Vagina (tissue), 2 donors: ENCODE measurements around the gene TMEM191B.
"Not testable (repeated sequence)": the region's sequence is repeated elsewhere in the genome, so short reads cannot be mapped to it uniquely, and the experiment has no call there.

ENCODE experiments used
- CTCF ChIP-seq, 3 experiments: fragments of 450-650 bp in 2 of 3; fragments of 200-600 bp in 1 of 3; sonication (generic) in 1 of 3; IDR thresholded peaks; one replicate each; pipeline ENCODE4 v1.5.1; 2017 to 2019; ENCODE audit warnings: antibody characterized with exemption in 3 of 3, mild to moderate bottlenecking in 2 of 3, moderate library complexity in 2 of 3
- POLR2AphosphoS5 ChIP-seq, 2 donors: sonication (generic); formaldehyde crosslinking; IDR thresholded peaks; one replicate each; pipeline ENCODE4 v1.9.0; 2017; ENCODE audit warnings: antibody characterized with exemption in 2 of 2, mild to moderate bottlenecking in 2 of 2, low read depth in 1 of 2; ENCODE audit not compliant: insufficient read depth in 1 of 2

DNA sequence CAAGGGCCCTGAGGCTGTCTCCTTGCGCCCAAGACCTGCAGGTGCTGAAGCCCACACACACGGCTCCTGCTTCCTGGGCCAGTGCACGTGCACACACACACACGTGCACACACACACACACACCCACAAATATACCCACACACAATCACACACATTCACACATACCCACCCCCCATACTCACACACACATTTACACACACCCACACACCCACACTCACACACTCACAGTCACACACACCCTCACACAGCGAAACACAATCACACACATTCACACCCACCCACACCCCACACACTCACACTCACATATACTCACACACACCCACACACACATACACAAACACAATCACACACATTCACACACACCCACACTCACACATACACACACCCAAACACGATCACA lies 16.3 kb upstream of the TMEM191B start:
- TF ChIP-seq CTCF (IDR thresholded peaks at IDR 0.05); POLR2AphosphoS5 (IDR thresholded peaks at IDR 0.05; ENCODE audit: insufficient read depth in 1 of 2, low read depth in 1 of 2): not testable (repeated sequence)
